HG03457 (cell line): Measurements from ENCODE around the gene EPHX1.

Experiments used
- ATAC-seq: cut with Tn5 transposase; IDR thresholded peaks from one replicate; pipeline ENCODE4 v1.9.1; 2021; ENCODE audit warnings: moderate number of reproducible peaks; ENCODE audit not compliant: unreplicated experiment

The EPHX1 gene

DNA sequence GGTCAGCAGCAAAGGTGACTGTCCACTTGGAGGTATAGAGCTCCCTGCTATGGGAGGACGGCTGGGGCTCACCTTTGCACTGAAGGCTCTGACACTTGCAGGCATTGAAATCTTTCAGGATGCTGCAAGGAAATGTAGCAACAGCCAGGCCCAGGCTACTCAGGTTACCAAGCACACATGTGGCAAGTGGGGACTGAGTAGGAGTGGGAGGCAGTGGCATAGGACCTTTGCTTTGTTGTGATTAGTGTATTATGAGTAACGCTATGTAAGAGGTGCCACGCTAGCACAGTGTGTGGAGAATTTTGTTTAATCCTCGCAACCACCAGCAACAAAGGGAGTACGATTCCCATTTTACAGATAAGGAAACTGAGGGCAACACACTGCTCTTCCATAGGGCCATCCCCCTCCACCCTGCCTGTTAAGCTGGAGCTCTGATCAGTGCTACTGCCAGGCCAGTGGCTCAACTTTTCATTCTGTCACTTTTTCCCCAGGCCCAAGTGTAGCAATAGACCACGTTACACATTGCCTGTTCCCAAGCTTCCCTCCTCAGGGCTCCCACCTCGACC lies 51.0 kb downstream of the EPHX1 start:
- no peak for ATAC-seq

DNA sequence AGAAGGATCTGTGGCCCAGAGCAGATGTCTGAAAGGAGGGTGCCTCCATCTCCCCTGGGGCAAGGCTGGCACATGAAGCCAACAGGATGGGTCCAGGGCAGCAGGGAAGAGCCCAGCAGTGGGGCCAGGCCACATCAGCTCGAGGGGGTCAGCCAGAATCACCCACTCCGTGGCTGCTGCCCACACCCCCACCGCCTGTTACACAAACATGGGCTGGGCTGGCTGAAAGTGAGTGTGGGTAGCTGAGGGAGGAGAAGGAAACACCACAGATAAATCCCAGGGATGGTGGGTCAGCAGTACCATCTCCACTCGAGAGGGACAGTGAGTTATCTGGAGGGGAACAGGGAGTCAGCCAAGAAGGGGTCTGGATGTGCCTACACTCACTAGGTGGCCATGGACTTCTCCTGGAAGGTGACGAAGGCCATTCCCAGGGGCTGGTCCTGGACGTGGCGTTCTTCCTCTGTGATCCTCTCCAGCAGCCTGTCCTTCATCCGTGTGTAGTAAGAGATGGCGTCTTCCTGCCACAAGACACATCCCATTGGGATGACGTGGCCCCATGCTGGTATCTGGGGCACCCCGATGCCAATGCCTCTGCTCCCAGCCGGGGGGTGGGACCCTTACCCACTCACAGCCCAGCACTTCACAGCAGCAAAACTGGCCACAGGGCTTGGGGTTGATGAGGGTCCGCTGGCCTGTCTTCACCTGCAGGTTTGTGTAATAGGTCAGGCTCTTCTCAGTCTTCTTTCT lies 52.1 kb downstream of the EPHX1 start:
- ATAC-seq = no peak

DNA sequence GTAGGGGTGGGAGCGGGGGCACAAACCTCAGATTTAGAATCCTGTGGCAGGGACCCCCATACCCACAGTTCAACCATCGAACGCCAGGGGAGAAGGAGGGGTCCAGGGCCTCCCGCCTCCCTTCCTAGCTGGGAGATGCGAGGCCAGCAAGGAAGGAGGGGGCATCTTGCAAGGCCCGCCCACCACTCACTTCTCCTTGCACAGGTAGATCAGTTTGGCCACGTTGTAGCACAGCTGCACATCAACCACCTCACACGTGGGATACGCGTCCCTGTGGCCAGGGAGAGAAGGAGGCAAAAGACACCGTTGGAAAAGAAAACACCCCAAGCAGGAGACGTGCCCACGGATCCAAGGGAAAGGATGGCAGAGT lies 52.6 kb downstream of the EPHX1 start:
- no peak for ATAC-seq

DNA sequence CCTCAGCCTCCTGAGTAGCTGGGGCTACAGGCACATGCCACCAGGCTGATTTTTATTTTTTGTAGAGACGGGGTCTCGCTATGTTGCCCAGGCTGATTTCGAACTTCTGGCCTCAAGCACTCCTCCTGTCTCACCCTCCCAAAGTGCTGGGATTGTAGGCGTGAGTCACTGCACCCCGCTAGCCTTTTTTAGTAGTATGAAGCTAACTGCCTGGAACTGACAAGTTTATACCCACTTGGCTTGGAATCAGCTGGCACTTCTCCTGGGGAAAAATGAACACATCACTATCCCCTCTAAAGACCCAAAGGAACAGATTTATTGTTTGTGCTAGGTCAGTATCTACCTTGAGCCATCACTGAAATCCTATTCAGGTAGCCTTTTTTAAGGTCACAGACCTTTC lies 53.2 kb downstream of the EPHX1 start:
- ATAC-seq = no peak

DNA sequence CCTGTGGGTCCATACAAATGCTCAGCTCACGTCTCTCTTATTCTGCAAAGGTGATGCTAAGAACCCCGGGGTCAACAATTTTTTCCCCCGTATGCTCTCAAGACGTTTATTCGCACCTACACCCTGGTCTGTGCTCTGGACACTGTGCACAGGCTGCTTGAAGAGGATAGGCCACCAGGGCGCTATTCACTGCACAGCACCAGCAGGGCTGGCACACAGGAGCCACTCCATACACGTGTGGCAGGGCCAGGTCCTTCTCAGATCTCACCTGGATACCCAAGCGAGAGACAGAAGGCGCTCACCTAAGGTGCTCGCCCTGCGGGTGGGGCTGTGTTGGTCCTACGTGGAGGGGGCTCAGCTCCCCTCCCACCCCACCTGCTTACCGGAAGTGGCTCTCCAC lies 55.6 kb downstream of the EPHX1 start:
- no peak for ATAC-seq

DNA sequence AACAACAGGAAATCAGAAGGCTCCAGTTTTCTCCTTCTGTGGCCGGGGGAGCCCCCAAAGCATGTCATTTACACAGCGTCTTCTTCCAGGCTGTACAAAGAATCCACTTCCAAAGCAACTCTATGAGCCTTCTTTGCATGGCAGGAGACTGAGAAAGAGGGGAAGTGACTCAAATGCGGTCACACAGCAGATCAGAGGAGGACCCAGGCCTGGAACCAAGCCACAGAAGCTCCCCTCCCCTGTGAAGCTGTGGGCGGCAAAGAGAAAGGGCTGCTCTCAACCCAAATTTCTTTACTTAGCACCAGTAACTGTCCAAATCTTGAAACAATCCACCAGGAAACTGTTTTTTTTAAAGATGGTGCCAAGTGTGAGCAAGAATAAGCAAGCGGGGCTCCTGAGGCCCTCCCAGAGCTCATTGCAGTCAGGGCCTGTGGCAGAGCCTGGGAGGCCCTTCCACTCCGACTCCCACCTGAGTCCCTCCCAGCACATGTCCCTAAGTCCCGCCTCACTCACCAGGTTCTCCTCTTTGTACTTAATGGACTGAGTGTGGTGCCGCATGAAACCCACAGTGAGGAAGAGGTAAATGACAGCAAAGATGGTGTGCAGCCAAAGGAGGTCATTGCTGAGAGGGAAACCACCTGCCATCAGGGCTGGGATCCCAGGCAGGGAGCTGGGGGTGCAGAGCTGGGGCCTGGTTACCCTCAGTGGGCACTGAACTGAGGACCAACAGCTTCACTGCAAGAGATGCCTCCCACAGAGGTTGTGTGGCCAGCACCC lies 56.3 kb downstream of the EPHX1 start:
- no peak for ATAC-seq

DNA sequence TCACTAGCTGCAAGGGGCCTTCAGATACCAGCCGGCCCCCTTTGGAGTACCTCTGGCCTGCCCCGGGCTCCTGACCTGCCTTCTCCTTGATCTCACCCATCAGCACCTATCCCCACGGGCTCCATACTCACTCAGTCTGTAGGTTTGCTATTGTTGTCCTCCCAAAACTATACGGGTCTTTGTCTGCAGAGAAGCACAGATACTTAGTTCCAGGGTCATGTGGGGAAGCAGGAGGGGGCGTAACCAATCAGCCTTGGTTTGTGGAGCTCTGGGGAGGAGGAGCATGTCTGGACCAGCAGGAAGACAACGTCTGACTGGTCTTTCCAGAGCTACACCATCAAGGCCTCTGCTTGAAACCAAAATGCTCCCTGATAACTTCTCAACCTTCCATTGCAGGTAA lies 57.1 kb downstream of the EPHX1 start:
- no peak for ATAC-seq

DNA sequence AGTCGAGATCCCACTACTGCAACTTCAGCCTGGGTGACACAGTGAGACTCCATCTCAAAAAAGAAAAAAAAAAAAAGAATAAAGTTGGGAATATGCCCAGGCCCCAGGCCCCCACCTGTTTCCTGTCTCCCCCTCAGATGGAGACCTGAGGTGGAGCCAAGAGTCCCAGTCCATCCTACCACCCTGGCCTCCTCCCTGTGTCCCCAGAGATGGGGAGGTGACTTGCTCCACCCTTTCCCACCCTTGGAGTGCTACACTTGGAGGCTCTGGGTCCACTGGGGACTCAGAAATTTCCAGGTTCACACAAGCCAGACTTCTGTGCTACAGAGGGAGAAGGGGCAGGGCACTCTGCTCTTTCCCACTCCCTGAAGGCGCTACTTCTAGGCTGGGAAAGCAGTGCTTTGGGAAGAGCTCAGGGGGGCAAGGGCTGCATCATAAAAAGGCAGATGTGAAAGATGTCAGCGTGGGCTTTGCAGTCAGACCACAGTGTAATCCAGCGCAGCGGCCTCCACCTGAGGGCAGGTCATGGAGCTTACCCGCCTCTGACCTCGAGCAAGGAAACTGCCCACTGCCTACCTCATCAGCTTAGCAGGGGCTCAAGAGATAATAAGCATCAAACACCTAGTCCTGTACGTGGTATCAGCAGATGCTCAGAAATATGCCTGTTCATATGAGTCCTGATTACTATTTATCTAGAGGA lies 58.9 kb downstream of the EPHX1 start:
- ATAC-seq = no peak

DNA sequence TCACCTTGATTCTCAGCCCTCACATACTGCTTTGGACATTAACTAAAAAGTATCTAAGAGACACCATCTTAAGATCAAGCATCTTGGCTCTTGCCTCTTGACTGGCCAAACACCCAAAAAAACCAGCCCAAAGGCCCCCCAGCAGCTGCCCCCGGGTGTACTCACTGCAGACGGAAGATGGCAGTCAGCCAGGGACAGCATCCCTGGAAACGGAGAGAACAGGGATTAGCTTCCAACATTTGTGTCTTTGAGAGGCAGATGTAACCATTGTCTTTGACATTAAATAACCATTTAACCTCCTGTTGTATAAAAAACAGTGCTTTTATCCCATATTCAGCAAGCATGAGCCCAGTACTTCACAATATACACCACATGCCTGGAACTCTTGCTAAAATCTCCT lies 61.0 kb downstream of the EPHX1 start:
- no peak for ATAC-seq

DNA sequence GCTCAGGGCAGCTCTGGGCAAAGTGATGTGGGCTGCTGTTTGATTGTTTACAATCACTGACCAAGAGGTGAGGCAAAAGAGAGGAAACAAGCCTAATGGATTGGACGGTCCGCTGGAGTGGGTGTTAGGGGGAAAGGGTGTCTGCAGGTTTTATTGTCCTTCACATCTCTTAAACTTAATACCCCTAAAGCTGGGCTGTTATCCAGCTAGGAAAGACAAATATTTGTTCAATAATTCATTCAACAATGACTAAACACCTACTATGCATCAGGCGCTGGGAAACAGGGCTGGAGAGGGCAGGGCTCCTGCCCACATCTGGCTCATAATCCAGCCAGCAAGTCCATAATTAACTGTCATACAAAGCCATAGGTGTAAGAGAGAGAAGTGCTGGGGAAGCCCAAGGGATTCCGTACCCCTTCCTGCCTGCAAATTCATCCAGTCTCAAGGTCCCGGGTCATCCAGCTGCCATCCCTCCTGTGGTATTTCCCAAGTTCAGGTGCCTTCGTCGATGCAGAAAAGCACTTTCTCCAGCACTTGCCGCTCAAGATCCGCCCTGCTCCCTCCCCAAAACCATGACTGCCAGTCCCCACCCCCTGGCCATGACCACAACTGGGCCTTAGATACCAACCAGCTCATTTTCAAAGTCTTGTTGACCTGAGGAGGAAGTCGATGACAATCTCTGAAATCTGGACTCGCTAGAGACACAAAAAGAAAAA lies 61.6 kb downstream of the EPHX1 start:
- no peak for ATAC-seq

DNA sequence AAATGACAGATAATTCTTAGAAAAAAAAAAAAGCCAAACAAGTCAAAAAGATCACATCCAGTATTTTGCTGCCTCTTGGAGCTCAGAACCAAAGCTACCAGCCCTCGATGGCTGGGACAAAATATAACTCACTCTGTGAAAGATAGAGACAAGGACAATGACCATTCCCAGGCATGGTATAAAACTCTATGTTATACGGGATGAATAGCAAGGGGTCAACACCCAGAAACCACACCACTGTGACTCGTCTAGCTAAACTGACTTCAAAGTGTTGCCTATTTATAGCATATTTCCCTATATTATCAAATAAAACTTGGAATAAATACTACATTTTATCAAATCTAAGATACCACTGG lies 62.1 kb downstream of the EPHX1 start:
- no peak for ATAC-seq

DNA sequence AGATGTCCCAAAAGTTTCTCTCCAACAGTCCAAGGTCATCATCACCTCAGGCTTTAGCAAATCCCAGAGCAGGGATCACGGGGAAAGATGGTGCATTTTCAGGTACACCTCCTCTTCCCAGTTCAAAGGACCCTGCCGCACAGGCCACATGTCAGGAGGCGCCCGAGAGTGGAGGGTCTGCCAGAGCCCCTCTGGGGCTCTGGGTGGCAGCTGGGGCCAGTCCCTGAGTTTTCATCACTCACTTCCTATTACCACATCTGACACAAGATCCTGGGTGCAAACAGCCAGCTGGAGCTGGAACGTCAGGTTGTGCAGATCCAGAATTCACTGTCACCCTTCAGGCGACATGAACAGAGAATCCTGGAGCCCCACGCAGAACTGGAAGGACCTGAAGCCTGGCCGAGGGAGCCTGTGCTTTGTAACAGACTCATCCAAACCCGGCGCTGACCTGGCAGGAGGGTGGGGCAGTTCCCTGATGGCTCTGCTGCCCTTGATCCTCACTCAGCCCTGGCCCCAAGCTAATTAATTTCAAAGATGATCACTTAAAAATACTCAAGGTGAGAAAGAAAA lies 63.4 kb downstream of the EPHX1 start:
- no peak for ATAC-seq

DNA sequence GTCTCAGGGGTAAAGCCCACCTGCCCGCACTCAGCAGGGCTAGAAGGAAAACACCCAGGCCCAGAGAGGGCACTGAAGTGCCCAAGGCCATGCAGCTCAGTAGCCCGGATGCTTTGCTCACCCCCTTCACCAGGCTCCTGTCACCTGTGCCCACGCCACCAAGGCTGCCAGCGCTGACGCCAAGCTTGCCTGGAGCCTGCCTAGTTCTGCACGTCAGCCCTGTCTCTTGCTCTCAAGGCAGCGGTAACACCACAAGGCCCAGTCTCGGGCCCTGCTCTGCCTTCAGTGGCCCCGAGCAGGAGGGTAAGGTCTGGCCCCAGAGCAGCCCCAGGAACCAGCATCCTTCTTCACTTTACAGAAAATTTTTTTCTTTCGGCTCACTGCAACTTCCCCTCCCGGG lies 64.5 kb downstream of the EPHX1 start:
- ATAC-seq = no peak

DNA sequence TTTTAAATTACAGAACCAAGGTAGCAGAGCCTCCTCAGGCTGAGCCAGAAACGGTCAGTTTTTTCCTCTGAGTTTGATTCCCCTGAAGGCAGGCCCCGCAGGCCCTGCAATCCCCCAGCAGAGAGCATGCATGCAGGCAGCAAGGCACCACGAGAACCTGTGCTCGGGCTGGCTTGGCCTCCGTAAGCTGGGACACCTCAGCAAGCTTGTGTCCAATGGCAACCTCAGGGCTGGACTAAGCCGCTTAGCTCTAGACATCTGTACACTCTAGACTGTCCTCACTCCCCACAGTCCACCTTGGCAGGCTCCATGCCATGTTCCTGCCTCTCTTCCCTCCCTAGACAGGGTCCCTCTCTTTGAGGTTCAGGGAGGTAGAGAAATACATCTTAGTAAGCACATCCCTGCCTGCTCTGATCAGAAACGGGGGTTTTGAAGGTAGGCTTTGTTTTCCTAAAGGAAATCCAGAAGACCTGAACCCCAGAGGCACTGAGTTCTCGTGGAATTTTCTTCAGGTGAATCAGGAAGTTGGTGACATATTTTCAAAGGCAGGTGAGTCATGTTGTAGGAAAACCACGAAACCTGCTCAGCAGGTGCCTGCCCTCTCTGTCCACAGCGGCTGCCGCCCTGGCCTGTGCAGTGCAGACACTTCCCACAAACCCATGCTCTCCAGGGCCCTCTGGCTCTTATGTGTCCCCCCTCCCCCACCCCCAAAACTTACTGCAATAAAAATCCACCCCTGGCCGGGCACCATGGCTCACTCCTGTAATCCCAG lies 65.3 kb downstream of the EPHX1 start:
- ATAC-seq = no peak

DNA sequence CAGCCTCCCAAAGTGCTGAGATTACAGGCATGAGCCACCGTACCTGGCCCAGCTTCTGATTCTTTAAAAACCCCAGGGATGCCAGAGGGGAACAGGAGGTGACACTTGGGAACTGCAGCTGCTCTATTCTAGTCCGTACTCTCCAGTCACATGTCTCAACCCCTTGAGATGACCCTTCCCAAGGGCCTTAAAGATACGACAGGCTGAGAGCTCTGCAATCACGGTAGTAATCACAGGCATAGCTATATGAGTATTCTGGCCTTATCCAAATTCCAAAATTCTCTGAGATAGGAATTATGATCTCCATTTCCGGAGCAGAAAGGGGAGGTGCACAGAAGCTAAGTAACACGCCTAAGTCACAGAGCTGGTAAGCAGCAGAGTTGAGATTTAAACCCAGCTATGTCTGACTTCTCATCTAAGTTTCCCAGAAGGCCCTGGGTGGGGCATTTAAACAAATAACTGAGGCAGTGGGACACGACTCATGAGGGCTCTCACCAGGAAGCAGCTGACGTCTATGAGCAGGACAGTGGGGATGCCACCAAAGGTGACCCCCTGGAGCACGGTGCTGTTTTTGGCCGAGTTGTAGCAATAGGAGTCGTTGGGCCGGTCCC lies 67.1 kb downstream of the EPHX1 start:
- no peak for ATAC-seq

DNA sequence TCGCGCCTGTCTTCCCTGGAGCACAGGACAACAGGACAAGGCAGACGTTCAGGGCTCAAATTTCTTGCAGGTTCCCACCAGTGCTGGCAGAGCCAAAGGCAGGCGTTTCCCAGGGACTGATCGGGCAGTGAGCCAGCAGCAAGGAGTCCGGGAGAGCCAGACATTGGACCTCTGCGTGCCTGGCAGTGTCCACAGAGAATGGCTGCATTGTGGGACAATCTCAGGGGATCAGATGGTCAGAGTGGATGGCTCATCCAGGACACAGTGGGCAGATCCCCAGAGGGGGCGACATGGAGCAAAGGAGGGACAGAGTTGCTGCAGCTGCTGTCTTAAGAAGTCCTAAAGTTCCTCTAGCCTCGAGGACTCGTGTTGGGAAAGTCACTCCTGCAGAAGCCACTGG lies 67.7 kb downstream of the EPHX1 start:
- ATAC-seq = no peak

DNA sequence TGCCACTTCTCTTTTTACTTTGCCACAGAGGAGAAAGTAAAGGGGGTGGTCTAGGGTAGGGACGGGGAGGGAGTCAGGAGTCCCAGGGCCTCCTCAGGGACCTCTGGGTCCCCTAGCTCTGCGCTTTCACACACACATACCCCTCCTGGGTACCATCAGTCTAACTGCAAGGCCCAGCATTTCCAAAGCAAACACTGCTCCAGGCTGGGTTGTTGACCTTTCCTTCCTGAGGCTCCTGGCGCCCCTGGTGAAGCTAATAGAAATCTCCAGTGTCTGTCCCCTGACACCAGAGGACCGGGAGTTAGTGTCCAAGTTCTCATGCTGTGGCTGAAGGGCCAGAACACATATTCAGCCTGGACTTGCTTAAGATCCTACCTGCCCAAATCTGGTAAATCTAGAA lies 68.4 kb downstream of the EPHX1 start:
- no peak for ATAC-seq

DNA sequence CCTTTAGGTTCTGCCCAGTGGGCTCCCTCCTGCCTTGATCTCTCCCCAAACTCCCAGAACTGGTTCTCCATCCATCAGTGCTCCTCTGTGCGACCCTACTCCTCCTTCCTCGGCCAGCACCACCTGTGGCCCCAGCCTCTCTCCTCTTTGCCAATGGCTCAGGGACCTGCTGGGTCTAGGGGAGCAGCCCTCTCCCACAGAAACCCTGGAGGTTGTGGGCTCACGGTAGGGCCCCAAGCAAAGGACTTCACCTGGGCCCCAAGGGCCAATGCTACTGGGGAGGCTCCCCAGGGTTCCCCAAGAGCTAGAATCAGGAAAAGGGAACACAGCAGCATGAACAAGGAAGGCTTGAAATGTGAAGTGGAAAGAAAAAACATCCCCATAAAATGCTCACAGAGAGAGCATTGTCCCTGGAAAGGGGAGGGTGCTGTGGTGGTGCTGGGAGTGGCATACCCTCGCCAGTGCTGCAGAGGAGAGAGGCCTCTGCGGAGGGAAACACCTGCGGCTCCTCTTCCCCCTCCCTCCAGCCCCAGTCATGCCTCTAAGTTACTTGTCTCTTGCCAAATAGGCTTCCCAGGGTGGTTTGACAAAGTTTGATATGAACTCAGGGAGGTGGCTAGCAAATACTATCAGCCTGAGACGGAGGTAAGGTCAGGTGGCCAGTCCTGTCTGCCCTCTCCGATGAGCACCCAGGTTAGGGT lies 69.7 kb downstream of the EPHX1 start:
- no peak for ATAC-seq

DNA sequence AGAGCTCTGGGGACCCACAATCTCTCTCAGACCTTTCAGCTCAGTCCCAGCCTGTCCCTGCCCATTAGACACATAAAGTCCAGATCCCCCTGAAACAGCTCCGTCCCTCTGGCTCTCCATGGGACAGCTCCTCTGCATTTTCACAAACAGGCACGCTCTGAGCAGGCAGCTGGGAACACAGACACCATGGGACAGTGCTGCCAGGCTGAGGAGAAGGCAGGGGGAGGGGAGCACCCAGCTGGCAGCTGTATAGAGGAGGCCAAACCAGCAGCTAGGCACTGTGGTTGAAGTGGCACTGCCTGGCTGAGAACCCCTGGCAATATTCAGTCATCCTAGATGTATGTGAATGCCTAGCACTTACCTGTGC lies 70.3 kb downstream of the EPHX1 start:
- ATAC-seq = no peak
